ENCODE results near the gene ATXN10.
"Not testable (repeated sequence)": the region's sequence is repeated elsewhere in the genome, so short reads cannot be mapped to it uniquely, and the experiment has no call there.

Gene ATXN10

GRCh38 chr22:45785458-45785857 lies 113.8 kb downstream of the ATXN10 start:
- DNase-seq (ENCODE audit: low read depth): no peak

- DNase-seq (ENCODE audit: low read depth): no peak
Observed at GRCh38 chr22:45786726-45787125, 115.1 kb downstream of the ATXN10 start.

GRCh38 chr22:45787759-45788158 lies 116.1 kb downstream of the ATXN10 start:
- no peak for DNase-seq (ENCODE audit: low read depth)

- no peak for DNase-seq (ENCODE audit: low read depth)
Observed at GRCh38 chr22:45788522-45788921, 116.9 kb downstream of the ATXN10 start.

GRCh38 chr22:45790401-45790800 lies 118.8 kb downstream of the ATXN10 start:
- DNase-seq (ENCODE audit: low read depth): no peak

GRCh38 chr22:45793161-45793560 lies 121.5 kb downstream of the ATXN10 start:
- no peak for DNase-seq (ENCODE audit: low read depth)

- no peak for DNase-seq (ENCODE audit: low read depth)
Observed at GRCh38 chr22:45793892-45794291, 122.3 kb downstream of the ATXN10 start.

- not testable (repeated sequence) for DNase-seq (ENCODE audit: low read depth)
Observed at GRCh38 chr22:45796009-45796408, 124.4 kb downstream of the ATXN10 start.

- DNase-seq (ENCODE audit: low read depth): no peak
Observed at GRCh38 chr22:45799291-45799690, 127.7 kb downstream of the ATXN10 start.

GRCh38 chr22:45802054-45802453 lies 130.4 kb downstream of the ATXN10 start:
- no peak for DNase-seq (ENCODE audit: low read depth)

GRCh38 chr22:45804319-45804985 lies 132.8 kb downstream of the ATXN10 start:
- DNase-seq (ENCODE audit: low read depth): no peak

GRCh38 chr22:45804986-45805325 lies 133.3 kb downstream of the ATXN10 start:
- DNase-seq (ENCODE audit: low read depth): peak; percentile 92

- DNase-seq (ENCODE audit: low read depth): no peak
Observed at GRCh38 chr22:45805413-45805812, 133.8 kb downstream of the ATXN10 start.

GRCh38 chr22:45807156-45807915 lies 135.7 kb downstream of the ATXN10 start:
- DNase-seq (ENCODE audit: low read depth): no peak

- no peak for DNase-seq (ENCODE audit: low read depth)
Observed at GRCh38 chr22:45812910-45813309, 141.3 kb downstream of the ATXN10 start.

GRCh38 chr22:45814198-45814597 lies 142.6 kb downstream of the ATXN10 start:
- DNase-seq (ENCODE audit: low read depth): no peak

- no peak for DNase-seq (ENCODE audit: low read depth)
Observed at GRCh38 chr22:45816776-45817175, 145.1 kb downstream of the ATXN10 start.

- DNase-seq (ENCODE audit: low read depth): no peak
Observed at GRCh38 chr22:45817745-45818423, 146.2 kb downstream of the ATXN10 start.

- no peak for DNase-seq (ENCODE audit: low read depth)
Observed at GRCh38 chr22:45818424-45819085, 146.9 kb downstream of the ATXN10 start.

- no peak for DNase-seq (ENCODE audit: low read depth)
Observed at GRCh38 chr22:45819305-45819704, 147.7 kb downstream of the ATXN10 start.

GRCh38 chr22:45823336-45823735 lies 151.7 kb downstream of the ATXN10 start:
- no peak for DNase-seq (ENCODE audit: low read depth)

- no peak for DNase-seq (ENCODE audit: low read depth)
Observed at GRCh38 chr22:45826520-45826919, 154.9 kb downstream of the ATXN10 start.

- DNase-seq (ENCODE audit: low read depth): no peak
Observed at GRCh38 chr22:45828841-45829240, 157.2 kb downstream of the ATXN10 start.

Measured in HS-5 (cell line).